COR-L47 (cell line): Measurements from ENCODE around the gene MLPH.

ENCODE experiments used
- DNase-seq: peaks from one replicate; lab custom pipeline; 2025; lab: John Stamatoyannopoulos, UW

MLPH gene

GRCh38 chr2:237603049-237603717 lies 116.1 kb downstream of the MLPH start:
- DNase-seq, result no peak

- no peak for DNase-seq
Measured at GRCh38 chr2:237603718-237604362, 116.8 kb downstream of the MLPH start.

- no peak for DNase-seq
Measured at GRCh38 chr2:237604391-237604790, 117.3 kb downstream of the MLPH start.
